A673 (cell line): Measurements from ENCODE around the gene DTNA. TPM values are rescaled to one million over a fixed set of nuclear protein-coding genes. Genes with fewer than 3 reads are reported as not detected.

Experiments used
- BruUV-seq: library from RNA; stranded (reverse); fragments of 400-500 nt; replicated peaks from 2 replicates; lab custom pipeline; 2021; lab: Mats Ljungman, UMichigan
- CTCF ChIA-PET: fragments of 300-600 bp; sonication (Branson Sonifier 250); formaldehyde crosslinking; loops from one replicate; lab custom pipeline; 2022; ENCODE audit warnings: antibody characterized with exemption; lab: Charles Lee
- POLR2A ChIA-PET: fragments of 300-600 bp; sonication (Branson Sonifier 250); formaldehyde crosslinking; loops from one replicate; lab custom pipeline; 2022; ENCODE audit warnings: antibody characterized with exemption; ENCODE audit not compliant: low non-redundant PET; lab: Charles Lee
- DNase-seq: peaks from one replicate; pipeline ENCODE4 v3.0.0-alpha.2; 2015; ENCODE audit warnings: low spot score
- H3K27ac ChIP-seq: fragments of 200-600 bp; sonication (generic); 2 replicates; pipeline ENCODE4 v1.5.1; 2016; ENCODE audit warnings: mixed run types, low read depth, mild to moderate bottlenecking, mixed read lengths, antibody characterized with exemption, low read length; ENCODE audit not compliant: poor library complexity, severe bottlenecking
- H3K27me3 ChIP-seq: fragments of 200-600 bp; sonication (generic); replicated peaks from 2 replicates; pipeline ENCODE4 v1.6.1; 2017; ENCODE audit warnings: mixed run types, low read depth, mild to moderate bottlenecking, mixed read lengths, antibody characterized with exemption, low read length; ENCODE audit not compliant: insufficient read depth, poor library complexity
- H3K36me3 ChIP-seq: fragments of 200-600 bp; sonication (generic); 2 replicates; pipeline ENCODE4 v1.6.1; 2016; ENCODE audit warnings: mixed run types, mild to moderate bottlenecking, mixed read lengths, antibody characterized with exemption, low read length; ENCODE audit not compliant: insufficient read depth, poor library complexity, severe bottlenecking
- H3K4me1 ChIP-seq: fragments of 200-600 bp; sonication (generic); 2 replicates; pipeline ENCODE4 v1.6.1; 2017; ENCODE audit warnings: mixed run types, mild to moderate bottlenecking, mixed read lengths, antibody characterized with exemption, low read length; ENCODE audit not compliant: insufficient read depth, poor library complexity, severe bottlenecking
- H3K4me3 ChIP-seq: fragments of 200-600 bp; sonication (generic); 2 replicates; pipeline ENCODE4 v1.5.1; 2016; ENCODE audit warnings: low read depth, mixed run types, mild to moderate bottlenecking, mixed read lengths, low read length; ENCODE audit not compliant: poor library complexity, severe bottlenecking
- H3K9me3 ChIP-seq: fragments of 200-600 bp; sonication (generic); 2 replicates; pipeline ENCODE4 v1.6.1; 2016; ENCODE audit warnings: mixed run types, low read depth, mild to moderate bottlenecking, mixed read lengths, antibody characterized with exemption, low read length; ENCODE audit not compliant: poor library complexity, severe bottlenecking
- CTCF ChIP-seq: fragments of 300-800, 200-600 bp; sonication (generic); conservative IDR thresholded peaks from 2 replicates; pipeline ENCODE4 v1.5.1; 2017; ENCODE audit warnings: low read depth, mild to moderate bottlenecking, antibody characterized with exemption, low read length, moderate library complexity, mixed read lengths
- EZH2 ChIP-seq: fragments of 200-600 bp; sonication (generic); IDR thresholded peaks from 2 replicates; pipeline ENCODE4 v1.6.1; 2017; ENCODE audit warnings: borderline replicate concordance, low read depth, mild to moderate bottlenecking, mixed read lengths, antibody characterized with exemption, low read length; ENCODE audit not compliant: poor library complexity, severe bottlenecking
- intact Hi-C: fragments of 100-400 bp; cut with micrococcal nuclease; formaldehyde crosslinking; loops from one replicate; pipeline ENCODE4 v1.10.0; 2022; ENCODE audit not compliant: unreplicated experiment
- total RNA-seq: library from RNA; stranded (reverse); gene quantifications from 2 replicates; pipeline ENCODE4 v1.2.3, GENCODE V29; 2021

Gene DTNA
- total RNA-seq, 1 experiment from 2014 or later, result 18.6 TPM

- Histone ChIP-seq H3K36me3 (no peaks in the 10 kb centered on the region), H3K9me3 (no peaks in the 10 kb centered on the region), H3K27me3 (no peaks in the 10 kb centered on the region), H3K27ac (no peak overlapping the region), H3K4me1 (no peaks in the 10 kb centered on the region), H3K4me3 (no peak overlapping the region)
- intact Hi-C loops, result no loop called here
- ChIA-PET CTCF (no interaction called here), POLR2A (no interaction called here)
- BruUV-seq, result no TSS peak
- no peak for DNase-seq
- no peak for TF ChIP-seq CTCF
- TF ChIP-seq EZH2, result no peak
Measured at GRCh38 chr18:34803877-34804400, 93.8 kb downstream of the DTNA start.

GRCh38 chr18:34805103-34805877 lies 95.2 kb downstream of the DTNA start:
- H3K36me3 ChIP-seq, result no peaks in the 10 kb centered on the region
- H3K27ac ChIP-seq, result no peak overlapping the region
- intact Hi-C loops, result loop anchor here (5.0 kb wide), 1 partner anchor 208 kb away; no protein-coding TSS in a partner anchor
- no peak for DNase-seq
- H3K9me3 ChIP-seq, result no peaks in the 10 kb centered on the region
- ChIA-PET POLR2A (no interaction called here), CTCF (no interaction called here)
- no peaks in the 10 kb centered on the region for H3K4me1 ChIP-seq
- H3K27me3 ChIP-seq, result no peaks in the 10 kb centered on the region
- no TSS peak for BruUV-seq
- H3K4me3 ChIP-seq, result no peak overlapping the region
- TF ChIP-seq EZH2 (no peak), CTCF (no peak)

GRCh38 chr18:34805878-34806351 lies 95.8 kb downstream of the DTNA start:
- no peaks in the 10 kb centered on the region for H3K27me3 ChIP-seq
- POLR2A ChIA-PET, result no interaction called here
- CTCF ChIA-PET, result no interaction called here
- intact Hi-C loops, result loop anchor here (5.0 kb wide), 1 partner anchor 209 kb away; no protein-coding TSS in a partner anchor
- H3K4me3 ChIP-seq, result no peak overlapping the region
- no peaks in the 10 kb centered on the region for H3K36me3 ChIP-seq
- H3K27ac ChIP-seq, result no peak overlapping the region
- no peak for DNase-seq
- no peaks in the 10 kb centered on the region for H3K4me1 ChIP-seq
- TF ChIP-seq CTCF, result no peak
- TF ChIP-seq EZH2, result no peak
- BruUV-seq, result no TSS peak
- no peaks in the 10 kb centered on the region for H3K9me3 ChIP-seq
